Naive thymus-derived CD4-positive, alpha-beta T cell (primary cell): ENCODE data around the gene KRTAP10-1. TPM values are rescaled to one million over a fixed set of nuclear protein-coding genes. Genes with fewer than 3 reads are reported as not detected.

Source experiments
- ATAC-seq: fragments of 150-1000 bp; cut with Tn5 transposase; 2 replicates; pipeline ENCODE4 v1.10.0; 2021; ENCODE audit warnings: mild to moderate bottlenecking, moderate library complexity
- CTCF ChIA-PET: fragments of 350-600 bp; sonication (Branson Sonifier 250); formaldehyde crosslinking; loops from one replicate; lab custom pipeline; 2021; ENCODE audit warnings: antibody characterized with exemption; lab: Charles Lee
- POLR2A ChIA-PET: fragments of 350-600 bp; sonication (Branson Sonifier 250); formaldehyde crosslinking; loops from one replicate; lab custom pipeline; 2021; ENCODE audit warnings: antibody characterized with exemption, inconsistent platforms; lab: Charles Lee
- DNase-seq, 9 donors: peaks; one replicate each; pipeline versions ENCODE4 v3.0.0 to v3.0.0-alpha.2; 2020 to 2022; ENCODE audit warnings: mixed read lengths in 1 of 9
- H3K27ac ChIP-seq: one replicate; pipeline ENCODE4 v1.7.0; 2013; ENCODE audit warnings: mild to moderate bottlenecking, low read depth, low read length, moderate library complexity
- H3K27me3 ChIP-seq, 2 donors: one replicate each; pipeline ENCODE4 v1.7.0; 2013; ENCODE audit warnings: low read length in 2 of 2, mild to moderate bottlenecking in 2 of 2, moderate library complexity in 2 of 2; ENCODE audit not compliant: control insufficient read depth in 2 of 2, insufficient read depth in 2 of 2
- H3K36me3 ChIP-seq, 3 experiments: 1 replicate in 2 of 3; 2 replicates in 1 of 3; pipeline ENCODE4 v1.7.0; 2013; ENCODE audit warnings: low read length in 3 of 3, mild to moderate bottlenecking in 3 of 3, moderate library complexity in 1 of 3; ENCODE audit not compliant: insufficient read depth in 3 of 3, control insufficient read depth in 2 of 3
- H3K4me1 ChIP-seq, 2 donors: one replicate each; pipeline ENCODE4 v1.7.0; 2013; ENCODE audit warnings: low read length in 2 of 2, mild to moderate bottlenecking in 2 of 2, moderate library complexity in 1 of 2; ENCODE audit not compliant: control insufficient read depth in 2 of 2, insufficient read depth in 2 of 2
- H3K4me3 ChIP-seq: 2 replicates; pipeline ENCODE4 v1.7.0; 2013; ENCODE audit warnings: mild to moderate bottlenecking, low read length
- H3K9me3 ChIP-seq, 3 experiments: 1 replicate in 2 of 3; 2 replicates in 1 of 3; pipeline ENCODE4 v1.7.0; 2013; ENCODE audit warnings: low read length in 3 of 3; ENCODE audit not compliant: control insufficient read depth in 2 of 3
- H3K27ac Mint-ChIP-seq, 9 donors: one replicate each; pipeline ENCODE4 v1.8.0; 2020 to 2022; ENCODE audit warnings: mixed read lengths in 9 of 9, mild to moderate bottlenecking in 8 of 9, moderate library complexity in 5 of 9, inconsistent platforms in 2 of 9
- H3K27me3 Mint-ChIP-seq, 5 donors: one replicate each; pipeline ENCODE4 v1.8.0; 2021 to 2022; ENCODE audit warnings: mixed read lengths in 5 of 5, mild to moderate bottlenecking in 1 of 5
- H3K36me3 Mint-ChIP-seq, 5 donors: one replicate each; pipeline ENCODE4 v1.8.0; 2020 to 2022; ENCODE audit warnings: mixed read lengths in 5 of 5, mild to moderate bottlenecking in 3 of 5, inconsistent platforms in 1 of 5
- H3K4me1 Mint-ChIP-seq, 7 donors: one replicate each; pipeline ENCODE4 v1.8.0; 2020 to 2022; ENCODE audit warnings: mixed read lengths in 7 of 7, mild to moderate bottlenecking in 3 of 7, inconsistent platforms in 1 of 7
- H3K4me3 Mint-ChIP-seq, 10 donors: one replicate each; pipeline ENCODE4 v1.8.0; 2020 to 2022; ENCODE audit warnings: mild to moderate bottlenecking in 10 of 10, mixed read lengths in 10 of 10, moderate library complexity in 6 of 10, inconsistent platforms in 2 of 10
- H3K9me3 Mint-ChIP-seq, 11 donors: one replicate each; pipeline ENCODE4 v1.8.0; 2020 to 2022; ENCODE audit warnings: mixed read lengths in 11 of 11, mild to moderate bottlenecking in 4 of 11, inconsistent platforms in 1 of 11, moderate library complexity in 1 of 11
- intact Hi-C, 2 donors: fragments of 100-400 bp; cut with micrococcal nuclease; formaldehyde crosslinking; loops; one replicate each; pipeline ENCODE4 v1.15.1; 2023
- polyA plus RNA-seq, 2 donors: library from polyadenylated mRNA; unstranded; fragments of 300-500 nt; fragmentation: Illumina TruSeq; gene quantifications; one replicate each; pipeline ENCODE4 v1.2.3, GENCODE V29; 2021
- total RNA-seq, 6 experiments: library from RNA in 5 of 6; stranded (reverse) in 5 of 6; gene quantifications; 1 replicate in 5 of 6; 2 replicates in 1 of 6; pipeline ENCODE4 v1.2.3 and lab custom pipeline; 2021 to 2026

Gene KRTAP10-1
- total and polyA plus RNA-seq, 7 experiments from 2014 or later = not detected

- no peak for DNase-seq
- H3K4me1 Mint-ChIP-seq = no peaks in the 10 kb centered on the region
Observed at GRCh38 chr21:44509539-44509938, 30.5 kb downstream of the KRTAP10-1 start.

GRCh38 chr21:44508711-44509445 is 31.1 kb downstream of the KRTAP10-1 start:
- H3K27me3 ChIP-seq = no peaks in the 10 kb centered on the region
- intact Hi-C loops = no loop called here
- no peak overlapping the region for H3K27ac ChIP-seq
- H3K4me1 Mint-ChIP-seq = peaks cover 0 to 3% (median 0%) of the 10 kb centered on the region in 7 donors
- DNase-seq = no peak
- ATAC-seq = no peak
- H3K4me3 Mint-ChIP-seq = no peak overlapping the region
- ChIA-PET CTCF (interaction anchor here (6.9 to 9.1 kb wide), 2 partner anchors 233 to 285 kb away, joined by 68 to 111 read pairs; no protein-coding TSS in a partner anchor), POLR2A (no interaction called here)
- H3K4me1 ChIP-seq = peaks cover 7 to 13% of the 10 kb centered on the region in 2 donors
- H3K27ac Mint-ChIP-seq = no peak overlapping the region
- H3K36me3 ChIP-seq = no peaks in the 10 kb centered on the region
- no peaks in the 10 kb centered on the region for H3K27me3 Mint-ChIP-seq
- H3K4me3 ChIP-seq = no peak overlapping the region
- H3K9me3 ChIP-seq = no peaks in the 10 kb centered on the region
- no peaks in the 10 kb centered on the region for H3K36me3 Mint-ChIP-seq
- no peaks in the 10 kb centered on the region for H3K9me3 Mint-ChIP-seq

More at GRCh38 chr21:44509539-44509938, 30.5 kb downstream of the KRTAP10-1 start:
- peak overlapping the region in 2 of 9 donors; percentile 51 to 77 for H3K27ac Mint-ChIP-seq
- Histone ChIP-seq H3K27ac (no peak overlapping the region), H3K4me3 (no peak overlapping the region), H3K36me3 (no peaks in the 10 kb centered on the region), H3K4me1 (peaks cover 7 to 13% of the 10 kb centered on the region in 2 donors), H3K9me3 (no peaks in the 10 kb centered on the region), H3K27me3 (no peaks in the 10 kb centered on the region)
- H3K36me3 Mint-ChIP-seq = no peaks in the 10 kb centered on the region
- H3K4me3 Mint-ChIP-seq = no peak overlapping the region
- CTCF ChIA-PET = interaction anchor here (0.9 to 9.1 kb wide), 12 partner anchors 9 to 371 kb away, joined by 3 to 111 read pairs (median 4); partner anchors contain the start of gene KRTAP10-5
- no peak for ATAC-seq
- no peaks in the 10 kb centered on the region for H3K27me3 Mint-ChIP-seq
- POLR2A ChIA-PET = no interaction called here
- H3K9me3 Mint-ChIP-seq = no peaks in the 10 kb centered on the region
- intact Hi-C loops = no loop called here

- Histone ChIP-seq H3K4me1 (peaks cover 7 to 13% of the 10 kb centered on the region in 2 donors), H3K36me3 (no peaks in the 10 kb centered on the region), H3K9me3 (no peaks in the 10 kb centered on the region), H3K27me3 (no peaks in the 10 kb centered on the region), H3K4me3 (no peak overlapping the region), H3K27ac (no peak overlapping the region)
- no peaks in the 10 kb centered on the region for H3K9me3 Mint-ChIP-seq
- H3K36me3 Mint-ChIP-seq = no peaks in the 10 kb centered on the region
- H3K27ac Mint-ChIP-seq = no peak overlapping the region
- H3K4me3 Mint-ChIP-seq = no peak overlapping the region
- intact Hi-C loops = no loop called here
- ATAC-seq = no peak
- no peak for DNase-seq
- no peaks in the 10 kb centered on the region for H3K27me3 Mint-ChIP-seq
- ChIA-PET POLR2A (no interaction called here), CTCF (interaction anchor here (6.9 kb wide), 1 partner anchor 286 kb away, joined by 68 read pairs; no protein-coding TSS in a partner anchor)
- H3K4me1 Mint-ChIP-seq = peaks cover 0 to 5% (median 0%) of the 10 kb centered on the region in 7 donors
Observed at GRCh38 chr21:44508426-44508710, 31.6 kb downstream of the KRTAP10-1 start.

- no peak for DNase-seq
- no peak overlapping the region for H3K27ac ChIP-seq
- CTCF ChIA-PET = interaction anchor here (1.1 to 6.9 kb wide), 2 partner anchors 234 to 286 kb away, joined by 3 to 68 read pairs; no protein-coding TSS in a partner anchor
- H3K4me1 Mint-ChIP-seq = peaks cover 0 to 5% (median 0%) of the 10 kb centered on the region in 7 donors
- H3K27ac Mint-ChIP-seq = peak overlapping the region in 1 of 9 donors; percentile 33
- H3K27me3 Mint-ChIP-seq = no peaks in the 10 kb centered on the region
- no peaks in the 10 kb centered on the region for H3K36me3 ChIP-seq
- peaks cover 7 to 13% of the 10 kb centered on the region in 2 donors for H3K4me1 ChIP-seq
- no peaks in the 10 kb centered on the region for H3K9me3 Mint-ChIP-seq
- no peaks in the 10 kb centered on the region for H3K36me3 Mint-ChIP-seq
- no peaks in the 10 kb centered on the region for H3K9me3 ChIP-seq
- no peak overlapping the region for H3K4me3 Mint-ChIP-seq
- ATAC-seq = no peak
- H3K4me3 ChIP-seq = no peak overlapping the region
- intact Hi-C loops = no loop called here
- POLR2A ChIA-PET = no interaction called here
- H3K27me3 ChIP-seq = no peaks in the 10 kb centered on the region
Observed at GRCh38 chr21:44507673-44508425, 32.1 kb downstream of the KRTAP10-1 start.

GRCh38 chr21:44506279-44507255 is 33.4 kb downstream of the KRTAP10-1 start:
- Mint-ChIP-seq H3K27ac (no peak overlapping the region), H3K27me3 (no peaks in the 10 kb centered on the region), H3K9me3 (no peaks in the 10 kb centered on the region), H3K4me3 (no peak overlapping the region), H3K4me1 (peaks cover 0 to 9% (median 4%) of the 10 kb centered on the region in 7 donors), H3K36me3 (no peaks in the 10 kb centered on the region)
- intact Hi-C loops = no loop called here
- ChIA-PET CTCF (interaction anchor here (1.1 kb wide), 1 partner anchor 236 kb away, joined by 3 read pairs; no protein-coding TSS in a partner anchor), POLR2A (no interaction called here)
- ATAC-seq (no peak), DNase-seq (no peak)
- Histone ChIP-seq H3K36me3 (no peaks in the 10 kb centered on the region), H3K27me3 (no peaks in the 10 kb centered on the region), H3K27ac (no peak overlapping the region), H3K9me3 (no peaks in the 10 kb centered on the region), H3K4me1 (peaks cover 7 to 13% of the 10 kb centered on the region in 2 donors), H3K4me3 (no peak overlapping the region)

GRCh38 chr21:44505673-44506278 is 34.2 kb downstream of the KRTAP10-1 start:
- Histone ChIP-seq H3K4me1 (peaks cover 2 to 7% of the 10 kb centered on the region in 2 donors), H3K36me3 (no peaks in the 10 kb centered on the region), H3K4me3 (no peak overlapping the region), H3K9me3 (no peaks in the 10 kb centered on the region), H3K27ac (no peak overlapping the region), H3K27me3 (no peaks in the 10 kb centered on the region)
- Mint-ChIP-seq H3K4me3 (no peak overlapping the region), H3K27ac (peak overlapping the region in 1 of 9 donors; percentile 46), H3K36me3 (no peaks in the 10 kb centered on the region), H3K4me1 (peaks cover 0 to 9% (median 4%) of the 10 kb centered on the region in 7 donors), H3K9me3 (no peaks in the 10 kb centered on the region), H3K27me3 (no peaks in the 10 kb centered on the region)
- ChIA-PET POLR2A (no interaction called here), CTCF (interaction anchor here (1.5 kb wide), 1 partner anchor 287 kb away, joined by 4 read pairs; no protein-coding TSS in a partner anchor)
- DNase-seq (no peak), ATAC-seq (no peak)
- intact Hi-C loops = no loop called here
